GM12878 (cell line): ENCODE results near the gene TENT5A. TPM values are rescaled to one million over a fixed set of nuclear protein-coding genes. Genes with fewer than 3 reads are reported as not detected.

ENCODE experiments used
- ATAC-seq: fragments of 200-7000 bp; cut with Tn5 transposase; 3 replicates; pipeline ENCODE4 v1.9.1; 2020; ENCODE audit warnings: mild to moderate bottlenecking, moderate library complexity
- BruUV-seq: library from RNA; stranded (reverse); fragments of 400-500 nt; replicated peaks from 2 replicates; lab custom pipeline; 2021; lab: Mats Ljungman, UMichigan
- CTCF ChIA-PET: fragments of 300-600 bp; sonication (Branson Sonifier 250); formaldehyde crosslinking; extraction: SDS; loops from one replicate; lab custom pipeline; 2021; ENCODE audit warnings: inconsistent platforms; lab: Yijun Ruan, JAX
- POLR2A ChIA-PET: fragments of 350-600 bp; formaldehyde crosslinking; extraction: SDS; loops from one replicate; lab custom pipeline; 2021; ENCODE audit warnings: inconsistent platforms; lab: Charles Lee
- RAD21 ChIA-PET: fragments of 300-600 bp; sonication (Branson Sonifier 250); formaldehyde crosslinking; loops from one replicate; lab custom pipeline; 2023; ENCODE audit warnings: antibody characterized with exemption; ENCODE audit not compliant: unreplicated experiment; lab: Charles Lee
- SMC1A ChIA-PET: fragments of 300-600 bp; sonication (Branson Sonifier 250); formaldehyde crosslinking; loops from one replicate; lab custom pipeline; 2023; ENCODE audit not compliant: unreplicated experiment, uncharacterized antibody; lab: Charles Lee
- DNase-seq: peaks from one replicate; pipeline ENCODE4 v3.0.0-alpha.2; 2011; ENCODE audit warnings: low read depth, low spot score
- FAIRE-seq: peaks from 3 replicates; lab custom pipeline; 2011; peaks lifted over from hg19 to GRCh38; lab: Jason Lieb, UNC
- H2AFZ ChIP-seq: 2 replicates; pipeline ENCODE4 v1.6.0; 2011; ENCODE audit warnings: low read depth, low read length, control low read depth; ENCODE audit not compliant: control insufficient read depth
- H3K27ac ChIP-seq: 2 replicates; pipeline ENCODE4 v1.5.1; 2011; ENCODE audit warnings: control low read depth; ENCODE audit not compliant: control insufficient read depth, insufficient read depth
- H3K27me3 ChIP-seq, 2 experiments: replicated peaks in 1 of 2; 2 replicates each; pipeline versions ENCODE4 v1.6.0 to v1.6.1; 2011; ENCODE audit warnings: low read length in 1 of 2; ENCODE audit not compliant: control insufficient read depth in 2 of 2, insufficient read depth in 2 of 2
- H3K36me3 ChIP-seq, 2 experiments: 2 replicates each; pipeline ENCODE4 v1.5.1; 2011; ENCODE audit warnings: low read length in 1 of 2; ENCODE audit not compliant: control insufficient read depth in 2 of 2, insufficient read depth in 2 of 2
- H3K4me1 ChIP-seq: 2 replicates; pipeline ENCODE4 v1.6.1; 2011; ENCODE audit warnings: mild to moderate bottlenecking, low read length, moderate library complexity, mixed read lengths; ENCODE audit not compliant: control insufficient read depth, insufficient read depth
- H3K4me2 ChIP-seq: 2 replicates; pipeline ENCODE4 v1.6.0; 2011; ENCODE audit warnings: control low read depth; ENCODE audit not compliant: control insufficient read depth, insufficient read depth
- H3K4me3 ChIP-seq: fragments of 200-600 bp; sonication (generic); 2 replicates; pipeline ENCODE4 v1.5.1; 2016
- H3K79me2 ChIP-seq: 2 replicates; pipeline ENCODE4 v1.6.0; 2011; ENCODE audit warnings: low read length; ENCODE audit not compliant: control insufficient read depth, insufficient read depth
- H3K9ac ChIP-seq: 2 replicates; pipeline ENCODE4 v1.8.0; 2011; ENCODE audit warnings: low read length, control low read depth, mixed read lengths; ENCODE audit not compliant: control insufficient read depth, insufficient read depth
- H3K9me3 ChIP-seq: replicated peaks from 3 replicates; pipeline ENCODE4 v1.5.1; 2011; ENCODE audit warnings: mild to moderate bottlenecking, low read length; ENCODE audit not compliant: control insufficient read depth, insufficient read depth
- H4K20me1 ChIP-seq: 2 replicates; pipeline ENCODE4 v1.6.0; 2011; ENCODE audit not compliant: control insufficient read depth, insufficient read depth
- CEBPB ChIP-seq, 2 experiments: fragments of 150-350 bp in 1 of 2; IDR thresholded peaks; 2 replicates each; pipeline ENCODE4 v1.6.1; 2012 to 2014; ENCODE audit warnings: low read depth in 2 of 2, low read length in 2 of 2, borderline replicate concordance in 1 of 2, inconsistent platforms in 1 of 2
- CEBPZ ChIP-seq: fragments of 150-350 bp; IDR thresholded peaks from 2 replicates; pipeline ENCODE4 v1.6.1; 2016; ENCODE audit warnings: low read depth, low read length
- E2F4 ChIP-seq: IDR thresholded peaks from 2 replicates; pipeline ENCODE4 v1.6.1; 2012; ENCODE audit warnings: low read depth, low read length, improper control_type of control experiment
- ELK1 ChIP-seq: IDR thresholded peaks from 2 replicates; pipeline ENCODE4 v1.6.1; 2012; ENCODE audit warnings: low read depth, low read length, improper control_type of control experiment
- IRF4 ChIP-seq: IDR thresholded peaks from 2 replicates; pipeline ENCODE4 v1.6.1; 2011; ENCODE audit warnings: low read depth, low read length
- KAT2A ChIP-seq: conservative IDR thresholded peaks from 2 replicates; pipeline ENCODE4 v1.6.1; 2011; ENCODE audit warnings: low read depth, low read length; ENCODE audit not compliant: control insufficient read depth
- MEF2A ChIP-seq: IDR thresholded peaks from 2 replicates; pipeline ENCODE4 v1.6.1; 2011; ENCODE audit warnings: low read depth, mild to moderate bottlenecking, low read length, moderate library complexity; ENCODE audit not compliant: insufficient read depth
- NFXL1 ChIP-seq: fragments of 450-650 bp; IDR thresholded peaks from 2 replicates; pipeline ENCODE4 v1.6.1; 2017; ENCODE audit warnings: antibody characterized with exemption, mild to moderate bottlenecking, borderline replicate concordance
- PML ChIP-seq: IDR thresholded peaks from 2 replicates; pipeline ENCODE4 v1.6.1; 2012; ENCODE audit warnings: low read length, inconsistent platforms
- POLR2AphosphoS2 ChIP-seq: IDR thresholded peaks from 2 replicates; pipeline ENCODE4 v1.6.1; 2011; ENCODE audit warnings: low read depth, mild to moderate bottlenecking, low read length, improper control_type of control experiment, moderate library complexity
- SIX5 ChIP-seq: IDR thresholded peaks from 2 replicates; pipeline ENCODE4 v1.6.1; 2011; ENCODE audit warnings: mild to moderate bottlenecking, low read depth, low read length, moderate library complexity; ENCODE audit not compliant: severe bottlenecking
- SMARCA5 ChIP-seq: fragments of 450-650 bp; IDR thresholded peaks from 2 replicates; pipeline ENCODE4 v1.6.1; 2017; ENCODE audit warnings: mild to moderate bottlenecking
- SP1 ChIP-seq: IDR thresholded peaks from one replicate; pipeline ENCODE4 v1.6.1; 2011; ENCODE audit warnings: low read depth, low read length
- STAT1 ChIP-seq: fragments of 450-650 bp; conservative IDR thresholded peaks from 2 replicates; pipeline ENCODE4 v1.6.1; 2014; ENCODE audit warnings: antibody characterized with exemption, mild to moderate bottlenecking
- TARDBP ChIP-seq: IDR thresholded peaks from 2 replicates; pipeline ENCODE4 v1.6.1; 2016; ENCODE audit warnings: borderline replicate concordance
- ZNF274 ChIP-seq: IDR thresholded peaks from one replicate; pipeline ENCODE4 v1.8.0; 2011; ENCODE audit not compliant: insufficient read length, insufficient read depth
- WGBS: methylation state at CpG from one replicate; pipeline ENCODE4 v1.1.6; 2016; ENCODE audit warnings: low lambda C conversion rate; ENCODE audit not compliant: insufficient replicate concordance, insufficient coverage; ENCODE audit errors: missing lambda C conversion rate; 5-methylcytosine and 5-hydroxymethylcytosine counted together
- in situ Hi-C: fragments of 300-500 bp; cut with MboI; formaldehyde crosslinking; loops from 9 replicates; pipeline ENCODE4 v1.14.3; 2018; ENCODE audit warnings: mixed read lengths
- intact Hi-C: fragments of 100-400 bp; cut with micrococcal nuclease; formaldehyde crosslinking; loops from one replicate; pipeline ENCODE4 v1.14.2; 2022; ENCODE audit not compliant: unreplicated experiment
- polyA plus RNA-seq, 11 experiments: library from polyadenylated mRNA; depleted of rRNA in 4 of 11; unstranded in 6 of 11; stranded (reverse) in 5 of 11; fragments of >200 nt; fragmentation: Nextera tagmentation in 4 of 11; fragmentation: Illumina TruSeq in 1 of 11; extraction: Ambion mirVana in 4 of 11; extraction: Trizol in 1 of 11; gene quantifications; 1 replicate in 1 of 11; 2 replicates in 10 of 11; pipeline versions ENCODE4 v1.2.1 to v1.2.3, GENCODE V29; 2011 to 2016; ENCODE audit warnings: inconsistent platforms in 2 of 11, missing spikeins in 2 of 11, low read depth in 1 of 11
- total RNA-seq, 4 experiments: library from RNA; depleted of rRNA in 3 of 4; stranded (reverse); fragments of >200 nt in 3 of 4; fragmentation: Illumina TruSeq in 1 of 4; extraction: Trizol in 1 of 4; gene quantifications; 2 replicates each; pipeline versions ENCODE4 v1.2.1 to v1.2.3, GENCODE V29; 2013 to 2021

TENT5A gene
- total and polyA plus RNA-seq, 10 of the 15 experiments (the other 5 are each of a cell fraction or from before 2014, with no cell fraction given) = 0.25 to 9.6 (median 0.48) TPM

- no peak for TF ChIP-seq CEBPB (IDR thresholded peaks at IDR 0.05; ENCODE audit: borderline replicate concordance in 1 of 2, low read depth in 2 of 2, low read length in 2 of 2)
Measured at GRCh38 chr6:81768150-81768942, 15.9 kb upstream of the TENT5A start (continued).

GRCh38 chr6:81767163-81767891 lies 14.8 kb upstream of the TENT5A start:
- no peak overlapping the region for H2AFZ ChIP-seq
- H3K27ac ChIP-seq = no peak overlapping the region
- H3K4me1 ChIP-seq = no peaks in the 10 kb centered on the region
- WGBS = 50% methylated on average over 4 of the region's 4 CpGs
- FAIRE-seq (no peak), DNase-seq (no peak), ATAC-seq (no peak)
- ChIA-PET RAD21 (interaction anchor here (0.9 to 2.0 kb wide), 13 partner anchors 9 to 273 kb away, joined by 3 to 10 read pairs (median 3); partner anchors contain the start of gene TENT5A), CTCF (interaction anchor here (0.9 to 2.5 kb wide), 8 partner anchors 9 to 273 kb away, joined by 3 to 9 read pairs (median 6); no protein-coding TSS in a partner anchor), POLR2A (interaction anchor here (0.7 to 2.0 kb wide), 6 partner anchors 9 to 230 kb away, joined by 3 to 4 read pairs (median 3); no protein-coding TSS in a partner anchor), SMC1A (interaction anchor here (0.7 to 2.1 kb wide), 20 partner anchors 9 to 317 kb away, joined by 3 to 10 read pairs (median 4); no protein-coding TSS in a partner anchor)
- no peak overlapping the region for H3K4me2 ChIP-seq
- no peaks in the 10 kb centered on the region for H3K79me2 ChIP-seq
- in situ Hi-C loops = no loop called here
- H3K9ac ChIP-seq = no peak overlapping the region
- H4K20me1 ChIP-seq = no peaks in the 10 kb centered on the region
- no TSS peak for BruUV-seq
- intact Hi-C loops = no loop called here
- no peaks in the 10 kb centered on the region for H3K27me3 ChIP-seq
- H3K9me3 ChIP-seq = no peaks in the 10 kb centered on the region; the same call in 2 of the 3 replicates
- H3K4me3 ChIP-seq = no peak overlapping the region
- H3K36me3 ChIP-seq = no peaks in the 10 kb centered on the region
- TF ChIP-seq E2F4 (no peak), KAT2A (no peak), CEBPZ (no peak), NFXL1 (no peak), SIX5 (no peak), ELK1 (no peak), STAT1 (no peak), IRF4 (no peak), SP1 (no peak), MEF2A (no peak), SMARCA5 (no peak), TARDBP (no peak), POLR2AphosphoS2 (no peak), PML (no peak), ZNF274 (no peak)
